Dendritic cell treated with granulocyte-macrophage colony-stimulating factor and Interleukin-4, amounts not matched to agents 40 ng/mL and 50 ng/mL, for 4 days (primary cell): ENCODE results near the gene SEPTIN1.
A peak's percentile ranks its signal among the peaks of the same experiment; 100 is the strongest.

Experiments
- H3K27ac Mint-ChIP-seq: one replicate; pipeline ENCODE4 v1.8.0; 2022; ENCODE audit warnings: mild to moderate bottlenecking, mixed read lengths
- H3K27me3 Mint-ChIP-seq: one replicate; pipeline ENCODE4 v1.8.0; 2022; ENCODE audit warnings: mild to moderate bottlenecking, mixed read lengths
- H3K36me3 Mint-ChIP-seq: one replicate; pipeline ENCODE4 v1.8.0; 2022; ENCODE audit warnings: low read depth, mixed read lengths
- H3K4me1 Mint-ChIP-seq: one replicate; pipeline ENCODE4 v1.8.0; 2022; ENCODE audit warnings: low read depth, mixed read lengths
- H3K4me3 Mint-ChIP-seq: one replicate; pipeline ENCODE4 v1.8.0; 2022; ENCODE audit warnings: mild to moderate bottlenecking, moderate library complexity, mixed read lengths
- H3K9me3 Mint-ChIP-seq: one replicate; pipeline ENCODE4 v1.8.0; 2022; ENCODE audit warnings: mixed read lengths
- intact Hi-C: fragments of 100-400 bp; cut with micrococcal nuclease; formaldehyde crosslinking; loops from one replicate; pipeline ENCODE4 v1.15.0; 2022

SEPTIN1 gene

DNA sequence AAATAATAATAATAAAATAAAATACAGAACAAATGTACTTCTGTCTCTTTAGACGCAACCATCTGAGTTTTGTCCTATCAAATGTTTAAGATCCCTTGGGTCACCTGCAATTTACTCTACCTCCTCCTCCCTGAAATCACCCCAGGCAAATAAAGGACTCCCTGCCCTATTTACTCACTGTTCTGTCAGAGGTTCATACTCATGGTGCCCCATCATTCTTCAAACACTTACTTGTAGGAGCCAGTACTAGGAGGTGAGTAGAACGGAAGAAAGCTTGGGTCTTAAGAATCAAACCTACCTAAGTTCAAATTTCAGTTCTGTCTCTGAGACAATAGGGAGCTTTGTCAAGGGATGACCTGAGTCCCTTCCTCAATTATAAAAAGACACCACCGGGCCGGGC is 15.8 kb downstream of the SEPTIN1 start:
- peak overlapping the region; percentile 89 for H3K4me3 Mint-ChIP-seq
- intact Hi-C loops: no loop called here
- H3K27ac Mint-ChIP-seq: peak overlapping the region; percentile 81
- H3K27me3 Mint-ChIP-seq: no peaks in the 10 kb centered on the region
- peaks cover 79% of the 10 kb centered on the region for H3K36me3 Mint-ChIP-seq
- H3K4me1 Mint-ChIP-seq: peaks cover 57% of the 10 kb centered on the region
- H3K9me3 Mint-ChIP-seq: no peaks in the 10 kb centered on the region

DNA sequence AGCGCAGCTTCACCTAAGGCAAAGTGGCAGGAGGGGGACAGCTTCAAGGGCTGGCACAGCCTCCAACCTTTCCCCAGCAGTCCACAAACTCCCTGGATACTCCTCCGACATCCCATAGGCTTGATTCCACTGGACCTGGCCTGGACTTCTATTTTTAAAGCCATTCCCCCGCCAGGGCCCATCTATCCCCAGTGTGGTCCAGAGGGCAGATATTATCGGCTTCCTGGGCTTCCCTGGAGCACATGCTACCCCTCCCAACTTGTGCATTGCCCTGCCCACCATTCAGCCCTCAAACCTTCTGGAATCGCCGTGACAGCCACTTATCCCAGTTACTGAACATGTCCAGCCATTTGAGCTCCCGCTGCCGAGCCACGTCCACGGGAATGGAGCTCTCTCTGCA is 17.2 kb downstream of the SEPTIN1 start:
- Mint-ChIP-seq H3K27ac (no peak overlapping the region), H3K4me1 (peaks cover 61% of the 10 kb centered on the region), H3K36me3 (peaks cover 92% of the 10 kb centered on the region), H3K27me3 (no peaks in the 10 kb centered on the region), H3K9me3 (no peaks in the 10 kb centered on the region), H3K4me3 (no peak overlapping the region)
- intact Hi-C loops: no loop called here

DNA sequence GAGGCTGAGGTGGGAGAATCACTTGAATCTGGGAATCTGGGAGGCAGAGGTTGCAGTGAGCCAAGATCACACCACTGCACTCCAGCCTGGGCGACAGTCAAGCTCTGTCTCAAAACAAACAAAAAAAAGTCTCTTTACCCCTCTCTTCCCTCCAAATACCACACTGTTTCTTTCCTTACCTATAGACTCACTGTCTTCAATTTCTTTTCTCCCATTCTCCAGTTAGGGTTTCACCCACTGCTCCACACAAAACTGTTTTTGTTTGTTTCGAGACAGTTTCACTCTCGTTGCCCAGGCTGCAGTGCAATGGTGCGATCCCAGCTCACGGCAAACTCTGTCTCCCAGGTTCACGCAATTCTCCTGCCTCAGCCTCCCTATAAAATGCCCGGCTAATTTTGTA is 21.2 kb downstream of the SEPTIN1 start:
- peaks cover 99% of the 10 kb centered on the region for H3K36me3 Mint-ChIP-seq
- no peak overlapping the region for H3K4me3 Mint-ChIP-seq
- peaks cover 56% of the 10 kb centered on the region for H3K4me1 Mint-ChIP-seq
- no peak overlapping the region for H3K27ac Mint-ChIP-seq
- intact Hi-C loops: no loop called here
- no peaks in the 10 kb centered on the region for H3K27me3 Mint-ChIP-seq
- H3K9me3 Mint-ChIP-seq: no peaks in the 10 kb centered on the region

- Mint-ChIP-seq H3K4me3 (no peak overlapping the region), H3K4me1 (peaks cover 56% of the 10 kb centered on the region), H3K36me3 (peaks cover 100% of the 10 kb centered on the region), H3K9me3 (no peaks in the 10 kb centered on the region), H3K27ac (no peak overlapping the region), H3K27me3 (no peaks in the 10 kb centered on the region)
- intact Hi-C loops: no loop called here
Measured at GRCh38 chr16:30359871-30360170, 22.5 kb downstream of the SEPTIN1 start.

GRCh38 chr16:30358990-30359870 is 23.1 kb downstream of the SEPTIN1 start:
- peaks cover 100% of the 10 kb centered on the region for H3K36me3 Mint-ChIP-seq
- no peak overlapping the region for H3K27ac Mint-ChIP-seq

DNA sequence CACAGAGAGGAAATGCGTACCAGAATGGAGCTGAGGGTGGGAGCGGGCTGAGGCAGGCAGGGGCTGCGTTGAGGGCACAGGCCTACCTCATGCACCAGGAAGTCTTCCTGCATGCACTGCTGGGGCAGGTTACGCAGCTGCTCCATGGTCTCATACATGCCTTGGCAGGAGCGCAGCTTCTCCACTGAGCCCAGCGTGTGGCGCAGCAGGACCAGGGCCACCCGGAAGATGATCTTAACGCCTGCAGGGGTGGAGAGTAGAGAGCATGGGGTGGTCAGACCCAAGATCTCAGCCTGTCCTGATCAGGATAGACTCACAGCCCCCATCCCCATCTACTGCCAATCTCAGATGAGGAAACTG is 23.8 kb downstream of the SEPTIN1 start:
- no peak overlapping the region for H3K27ac Mint-ChIP-seq
- intact Hi-C loops: no loop called here

More at GRCh38 chr16:30358990-30359870, 23.1 kb downstream of the SEPTIN1 start:
- intact Hi-C loops: no loop called here
- Mint-ChIP-seq H3K4me3 (no peak overlapping the region), H3K27me3 (no peaks in the 10 kb centered on the region), H3K9me3 (no peaks in the 10 kb centered on the region), H3K4me1 (peaks cover 57% of the 10 kb centered on the region)

DNA sequence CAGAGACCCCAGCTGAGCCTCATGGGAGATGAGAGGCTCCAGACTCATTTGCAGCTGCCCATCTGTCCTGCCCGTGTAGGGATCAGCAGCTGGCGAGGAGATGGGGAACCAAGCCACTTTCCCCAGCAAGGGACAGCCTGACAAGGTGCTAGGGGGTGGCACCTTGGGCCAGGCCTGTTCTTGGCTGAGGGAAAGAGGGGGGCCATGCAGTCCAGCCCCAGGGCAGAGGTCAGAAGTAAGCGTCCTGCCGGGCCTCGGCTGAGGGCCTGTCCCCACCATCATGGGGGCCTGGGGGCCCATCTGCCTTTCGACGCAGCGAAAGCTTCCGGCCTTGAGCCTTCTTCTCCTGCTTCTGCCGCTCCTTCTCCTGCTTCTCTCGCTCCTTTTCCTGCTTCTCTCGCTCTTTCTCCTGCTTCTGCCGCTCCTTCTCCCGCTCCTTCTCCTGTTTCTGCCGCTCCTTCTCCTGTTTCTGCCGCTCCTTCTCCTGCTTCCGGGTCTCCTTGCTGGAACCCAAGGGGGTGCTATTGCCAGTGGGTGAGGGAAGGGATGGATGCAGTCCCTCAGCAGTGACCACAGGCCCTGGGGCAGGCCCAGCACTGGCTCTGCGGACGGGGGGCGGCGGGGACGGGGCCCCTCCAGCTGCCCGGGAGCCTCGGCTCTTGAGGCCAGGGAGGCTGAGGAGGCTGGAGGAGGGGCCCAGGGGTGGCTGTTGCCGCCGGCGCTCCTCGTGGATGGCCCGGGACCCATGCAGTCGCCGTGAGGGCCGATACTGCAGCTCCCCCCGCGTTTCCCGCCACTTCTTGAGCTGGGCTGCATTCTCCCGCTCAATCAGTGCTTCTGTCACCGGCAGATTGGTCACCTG is 24.4 kb downstream of the SEPTIN1 start:
- Mint-ChIP-seq H3K4me3 (no peak overlapping the region), H3K4me1 (peaks cover 66% of the 10 kb centered on the region), H3K9me3 (no peaks in the 10 kb centered on the region), H3K27me3 (no peaks in the 10 kb centered on the region), H3K27ac (peak overlapping the region; percentile 21), H3K36me3 (peaks cover 100% of the 10 kb centered on the region)
- intact Hi-C loops: no loop called here

More for the DNA sequence above, 23.8 kb downstream of the SEPTIN1 start:
- peaks cover 100% of the 10 kb centered on the region for H3K36me3 Mint-ChIP-seq
- H3K9me3 Mint-ChIP-seq: no peaks in the 10 kb centered on the region
- no peaks in the 10 kb centered on the region for H3K27me3 Mint-ChIP-seq
- peaks cover 64% of the 10 kb centered on the region for H3K4me1 Mint-ChIP-seq
- no peak overlapping the region for H3K4me3 Mint-ChIP-seq

DNA sequence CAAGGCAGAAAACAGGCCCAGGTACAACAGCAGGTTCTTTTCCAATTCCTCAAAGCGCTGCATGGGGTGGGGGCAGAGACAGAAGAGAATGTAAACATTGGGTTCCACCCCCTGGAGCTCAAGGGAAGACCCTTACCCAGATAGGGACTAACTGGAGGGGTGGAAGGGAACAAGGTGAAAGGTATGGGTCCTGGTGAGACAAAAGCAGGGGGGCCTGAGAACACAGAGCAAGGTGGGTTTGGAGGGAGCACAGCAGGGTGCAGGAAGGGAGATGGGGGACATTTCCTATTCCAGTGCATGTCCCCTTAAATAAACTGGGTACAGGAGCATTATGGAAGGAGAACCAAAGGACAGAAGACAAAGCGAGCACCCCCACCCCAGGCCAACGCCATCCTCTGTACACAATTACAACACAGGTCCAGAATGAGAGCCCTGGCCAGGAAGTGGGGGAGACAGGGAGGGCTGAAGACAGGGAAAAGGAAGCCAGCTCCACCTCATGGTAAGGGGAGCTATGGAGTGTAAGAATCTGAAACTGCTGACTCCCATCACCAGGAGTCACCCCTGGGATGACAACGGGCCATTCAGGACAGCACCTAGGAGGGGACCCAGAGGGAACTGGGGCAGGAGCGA is 25.2 kb downstream of the SEPTIN1 start:
- peak overlapping the region; percentile 99 for H3K27ac Mint-ChIP-seq
- H3K36me3 Mint-ChIP-seq: peaks cover 100% of the 10 kb centered on the region
- no peaks in the 10 kb centered on the region for H3K27me3 Mint-ChIP-seq
- intact Hi-C loops: no loop called here
- peaks cover 61% of the 10 kb centered on the region for H3K4me1 Mint-ChIP-seq
- H3K4me3 Mint-ChIP-seq: no peak overlapping the region
- no peaks in the 10 kb centered on the region for H3K9me3 Mint-ChIP-seq

- peaks cover 100% of the 10 kb centered on the region for H3K36me3 Mint-ChIP-seq
- peaks cover 60% of the 10 kb centered on the region for H3K4me1 Mint-ChIP-seq
- H3K27me3 Mint-ChIP-seq: no peaks in the 10 kb centered on the region
- peak overlapping the region; percentile 99 for H3K27ac Mint-ChIP-seq
- intact Hi-C loops: no loop called here
- H3K9me3 Mint-ChIP-seq: no peaks in the 10 kb centered on the region
- H3K4me3 Mint-ChIP-seq: peak overlapping the region; percentile 95
Measured at GRCh38 chr16:30356401-30357084, 25.8 kb downstream of the SEPTIN1 start.

- intact Hi-C loops: loop anchor here (2.0 kb wide), 3 partner anchors 15 to 171 kb away; partner anchors contain the start of genes TBC1D10B and ZNF768
- Mint-ChIP-seq H3K4me3 (peak overlapping the region; percentile 95), H3K4me1 (peaks cover 57% of the 10 kb centered on the region), H3K9me3 (no peaks in the 10 kb centered on the region), H3K36me3 (peaks cover 100% of the 10 kb centered on the region), H3K27me3 (no peaks in the 10 kb centered on the region), H3K27ac (peak overlapping the region; percentile 99)
Measured at GRCh38 chr16:30355954-30356308, 26.4 kb downstream of the SEPTIN1 start.

- peaks cover 100% of the 10 kb centered on the region for H3K36me3 Mint-ChIP-seq
Measured at GRCh38 chr16:30355144-30355953, 27.0 kb downstream of the SEPTIN1 start, which contains the start of gene CD2BP2. Gene CD2BP2 (minus strand): TSS chr16:30355308. CDS start chr16:30354681, 627 bp downstream.

GRCh38 chr16:30354423-30355143 is 27.8 kb downstream of the SEPTIN1 start:
- Mint-ChIP-seq H3K4me3 (peak overlapping the region; percentile 95), H3K4me1 (peaks cover 51% of the 10 kb centered on the region), H3K27ac (peak overlapping the region; percentile 99), H3K9me3 (no peaks in the 10 kb centered on the region), H3K36me3 (peaks cover 100% of the 10 kb centered on the region), H3K27me3 (no peaks in the 10 kb centered on the region)
- intact Hi-C loops: loop anchor here (2.0 to 5.0 kb wide), 4 partner anchors 16 to 172 kb away; partner anchors contain the start of genes TBC1D10B, ZNF768 and ZNF771

More at GRCh38 chr16:30355144-30355953, 27.0 kb downstream of the SEPTIN1 start, which contains the start of gene CD2BP2:
- intact Hi-C loops: loop anchor here (2.0 kb wide), 3 partner anchors 15 to 171 kb away; partner anchors contain the start of genes TBC1D10B and ZNF768
- Mint-ChIP-seq H3K4me1 (peaks cover 58% of the 10 kb centered on the region), H3K27me3 (no peaks in the 10 kb centered on the region), H3K27ac (peak within 1 kb of the TSS; percentile 99), H3K9me3 (no peaks in the 10 kb centered on the region), H3K4me3 (peak within 1 kb of the TSS; percentile 95)
